ENCODE data around the gene SLC38A10.
A peak's percentile ranks its signal among the peaks of the same experiment; 100 is the strongest.

SLC38A10 gene
- total RNA-seq, result 91.7 reads per million, percentile 81 among the genes with 10 or more reads in this experiment

DNA sequence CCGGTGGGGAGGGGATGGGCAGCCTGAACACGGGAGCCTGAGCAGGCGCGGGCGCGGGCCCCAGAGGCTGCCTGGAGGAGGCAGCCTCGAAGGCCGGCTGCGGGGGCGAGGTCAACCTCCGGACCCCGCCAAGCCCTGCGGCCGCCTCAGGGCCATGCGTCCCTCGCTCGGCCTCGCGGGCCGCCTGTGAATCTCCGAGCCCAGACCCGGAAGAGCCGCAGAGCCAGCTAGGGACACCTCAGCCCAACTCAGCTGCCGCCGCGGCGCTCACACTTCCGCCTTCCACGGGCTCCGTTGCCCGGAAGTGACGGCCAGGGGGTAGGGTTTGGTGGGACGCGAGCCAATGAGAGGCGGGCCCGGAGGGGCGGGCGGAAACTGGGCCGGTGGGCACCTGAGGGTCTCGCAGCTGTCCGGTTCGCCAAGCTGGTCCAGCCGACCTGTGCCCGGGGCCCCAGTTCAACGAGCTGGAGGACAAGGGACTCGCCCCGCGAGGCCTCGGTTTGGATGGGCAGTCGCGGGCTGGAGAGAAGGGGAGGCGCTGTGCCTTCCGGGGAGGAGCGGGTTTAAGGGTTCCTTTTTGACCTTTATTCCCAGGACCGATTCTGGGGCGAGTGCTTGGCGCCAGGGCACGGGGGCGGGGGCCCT is at the start of gene SLC38A10:
TSS of gene SLC38A10 (minus strand) at position 277 of the 645 bp plus-strand sequence. CDS start 386 bp downstream, outside the sequence.
- DNase-seq, result peak; percentile 89

DNA sequence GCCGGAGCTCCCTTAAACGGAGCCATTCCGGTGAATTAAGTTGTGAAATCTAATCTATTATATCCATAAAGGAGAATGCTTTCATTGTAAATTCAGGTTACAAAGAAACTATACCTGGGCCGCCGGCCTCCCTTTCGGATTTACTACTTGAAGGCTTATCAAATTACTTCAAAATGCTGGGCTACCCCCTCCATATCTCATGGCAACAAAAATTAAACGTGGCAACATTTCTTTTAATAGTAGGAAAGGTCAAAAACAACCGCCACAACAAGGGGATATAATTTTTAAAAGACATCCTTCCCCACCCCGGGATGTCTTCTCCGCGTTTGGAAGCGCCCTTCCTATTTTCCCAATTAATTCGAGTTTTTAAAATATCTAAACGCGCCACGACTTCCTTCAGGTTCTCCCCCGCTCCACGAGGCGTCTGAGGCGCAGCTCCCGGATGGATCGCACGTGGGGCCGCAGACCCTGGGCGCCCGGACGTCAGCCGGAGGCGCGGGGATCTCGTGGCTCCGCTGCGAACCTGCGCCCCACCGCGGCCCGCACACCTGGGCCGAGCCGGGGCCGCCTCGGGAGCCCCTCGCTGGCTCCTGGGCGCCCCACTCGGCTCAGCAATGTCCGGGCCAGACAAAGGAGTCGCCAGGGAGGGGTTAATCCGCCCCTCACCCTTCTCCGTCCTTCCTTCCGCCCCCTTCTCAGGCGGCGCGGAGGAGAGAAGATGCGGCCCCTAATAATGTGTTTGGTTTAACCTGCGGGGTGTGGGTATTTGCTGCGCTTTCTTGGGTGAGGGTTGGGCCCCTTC is 47.4 kb upstream of the SLC38A10 start:
- DNase-seq, result no peak

GRCh38 chr17:81341516-81342268 is 46.6 kb upstream of the SLC38A10 start:
- no peak for DNase-seq

- no peak for DNase-seq
Measured at GRCh38 chr17:81340607-81341515, 45.8 kb upstream of the SLC38A10 start.

- DNase-seq, result no peak
Measured at GRCh38 chr17:81339534-81340296, 44.6 kb upstream of the SLC38A10 start.

DNA sequence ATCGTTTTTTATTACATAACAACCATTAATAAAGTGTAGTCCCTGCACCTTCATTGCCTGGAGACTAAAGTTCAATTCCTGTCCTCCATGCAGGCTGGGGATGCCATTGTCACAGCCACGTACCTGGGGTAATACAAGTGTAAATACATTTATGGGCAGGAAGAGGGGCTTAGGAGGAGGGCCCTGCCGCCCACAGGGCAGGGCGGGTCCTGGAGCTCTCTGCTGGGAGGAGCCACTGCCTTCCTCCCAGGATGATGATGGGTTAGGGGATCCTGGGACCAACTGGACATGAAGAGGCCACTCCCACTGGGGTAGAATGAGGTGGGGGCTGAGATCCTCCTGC is 44.1 kb upstream of the SLC38A10 start:
- DNase-seq, result no peak

DNA sequence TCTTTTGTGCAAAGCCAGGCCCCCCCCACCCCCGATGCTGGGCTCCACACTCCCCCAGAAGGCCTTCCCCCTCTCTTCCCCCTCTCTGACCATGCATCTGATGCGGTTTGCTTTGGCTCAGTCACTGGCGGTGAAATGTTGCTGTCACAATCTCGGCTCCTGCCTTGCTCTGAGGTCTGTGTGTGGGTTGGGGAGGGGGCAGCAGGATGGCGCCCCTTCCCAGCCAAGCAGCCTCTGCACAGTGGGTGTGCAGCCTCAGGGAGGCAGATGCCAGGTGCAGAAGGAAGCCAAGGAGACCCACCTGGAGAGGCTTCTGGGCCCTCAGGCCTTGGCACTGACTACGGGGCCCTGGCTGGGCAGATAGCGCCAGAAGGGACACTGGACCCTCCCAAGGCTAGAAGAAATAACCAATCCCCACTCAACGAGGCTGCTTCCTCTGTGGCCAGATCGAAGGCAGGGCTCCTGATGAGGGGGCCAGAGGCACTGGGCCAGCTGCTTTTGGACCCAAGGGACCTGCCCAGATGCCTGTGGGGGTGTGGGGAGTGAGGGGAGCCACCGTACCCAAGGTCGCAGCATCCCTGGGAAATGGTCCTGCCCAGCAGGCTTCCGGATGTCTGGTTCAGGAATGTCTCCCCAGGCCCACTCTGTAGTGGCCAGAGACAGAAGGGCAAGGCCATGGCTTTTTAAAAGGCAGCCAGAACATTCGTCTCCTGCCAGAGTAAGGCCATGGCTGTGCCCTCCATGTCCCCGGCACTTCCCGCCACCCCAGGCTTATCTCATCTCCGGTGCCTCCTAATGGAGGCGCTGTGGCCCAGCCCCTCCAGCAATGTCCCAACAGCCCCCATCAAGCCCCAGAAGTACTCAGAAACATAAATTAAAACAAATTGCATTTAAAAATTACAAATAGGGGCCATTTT is 43.4 kb upstream of the SLC38A10 start:
- no peak for DNase-seq

DNA sequence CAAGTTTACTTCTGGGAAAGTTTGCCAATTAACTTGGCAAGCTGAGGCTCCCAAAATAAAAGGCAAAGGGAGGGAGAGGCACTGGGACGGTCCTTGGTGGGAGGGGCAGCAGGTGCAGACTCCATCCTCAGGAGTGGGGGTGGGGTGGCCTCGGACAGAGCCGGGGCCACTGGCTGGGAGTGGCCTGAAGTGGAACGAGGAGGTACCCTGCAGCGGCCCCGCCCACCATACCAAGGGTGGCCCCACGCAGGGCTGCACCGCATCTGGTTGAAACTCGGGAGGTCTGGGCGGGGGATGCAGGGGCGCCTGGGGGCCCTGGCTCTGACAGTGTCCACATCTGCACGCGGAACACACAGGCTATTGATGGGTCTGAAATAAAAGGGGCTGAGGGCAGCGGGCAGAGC is 42.4 kb upstream of the SLC38A10 start:
- DNase-seq, result no peak

DNA sequence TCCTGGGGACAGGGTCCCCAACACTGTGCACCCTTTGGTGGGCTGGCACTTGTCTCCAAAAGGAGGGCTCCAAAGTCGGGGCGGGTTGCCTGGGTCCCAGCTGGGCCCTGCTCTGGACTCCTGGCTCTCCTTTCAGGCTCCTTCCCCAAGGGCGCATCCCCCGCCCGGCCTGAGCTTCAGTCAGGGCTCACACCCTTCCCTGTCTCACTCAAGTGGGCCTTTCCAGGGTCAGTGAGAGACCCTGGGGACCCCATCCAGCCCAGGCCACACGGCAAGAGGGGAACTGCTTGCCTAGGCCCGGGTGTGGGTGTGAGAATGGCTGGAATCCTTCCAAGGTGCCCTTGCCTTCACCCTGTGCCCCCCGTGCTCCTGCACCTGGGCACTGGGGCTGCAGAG is 41.8 kb upstream of the SLC38A10 start:
- DNase-seq, result no peak

GRCh38 chr17:81336296-81336929 is 41.3 kb upstream of the SLC38A10 start:
- no peak for DNase-seq

GRCh38 chr17:81335773-81336157 is 40.7 kb upstream of the SLC38A10 start:
- no peak for DNase-seq

- no peak for DNase-seq
Measured at GRCh38 chr17:81334987-81335772, 40.1 kb upstream of the SLC38A10 start.

GRCh38 chr17:81334391-81334901 is 39.3 kb upstream of the SLC38A10 start:
- DNase-seq, result no peak

DNA sequence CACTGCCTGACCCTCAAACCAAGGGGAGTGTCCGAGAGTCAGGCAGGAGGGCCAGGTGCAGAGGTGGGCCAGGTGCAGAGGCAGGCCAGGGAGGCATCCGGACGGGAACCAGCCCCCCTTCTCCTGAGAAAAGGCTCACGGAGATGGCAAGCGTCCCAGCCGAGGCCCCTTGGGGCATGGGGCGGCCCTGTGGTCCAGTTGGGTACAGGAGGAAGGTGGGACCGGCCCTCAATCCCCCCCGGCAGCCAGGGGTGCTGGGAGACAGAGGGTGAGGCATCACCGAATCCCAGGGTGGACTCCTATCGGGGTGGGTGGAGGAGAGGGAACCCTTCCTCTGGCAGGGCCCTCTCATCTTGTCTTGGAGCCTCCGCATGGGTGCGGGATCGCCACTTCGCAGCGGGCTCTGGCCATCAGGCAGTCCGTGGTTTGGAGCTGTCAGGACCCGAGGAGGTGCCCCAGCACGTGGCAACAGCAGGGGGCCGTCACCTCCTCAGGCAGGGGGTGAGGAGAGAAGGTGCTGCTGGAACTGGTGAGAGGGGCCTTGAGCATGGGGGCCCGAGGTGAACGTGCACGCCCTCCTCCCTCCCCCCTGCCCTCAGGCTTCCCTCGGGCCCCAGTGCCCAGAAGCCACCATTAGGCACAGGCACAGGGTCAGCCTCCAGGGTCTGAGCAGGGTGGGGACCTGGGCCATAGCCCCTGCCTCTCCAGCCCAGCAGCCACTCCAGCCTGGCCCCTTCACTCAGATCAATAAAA is 38.7 kb upstream of the SLC38A10 start:
- no peak for DNase-seq

DNA sequence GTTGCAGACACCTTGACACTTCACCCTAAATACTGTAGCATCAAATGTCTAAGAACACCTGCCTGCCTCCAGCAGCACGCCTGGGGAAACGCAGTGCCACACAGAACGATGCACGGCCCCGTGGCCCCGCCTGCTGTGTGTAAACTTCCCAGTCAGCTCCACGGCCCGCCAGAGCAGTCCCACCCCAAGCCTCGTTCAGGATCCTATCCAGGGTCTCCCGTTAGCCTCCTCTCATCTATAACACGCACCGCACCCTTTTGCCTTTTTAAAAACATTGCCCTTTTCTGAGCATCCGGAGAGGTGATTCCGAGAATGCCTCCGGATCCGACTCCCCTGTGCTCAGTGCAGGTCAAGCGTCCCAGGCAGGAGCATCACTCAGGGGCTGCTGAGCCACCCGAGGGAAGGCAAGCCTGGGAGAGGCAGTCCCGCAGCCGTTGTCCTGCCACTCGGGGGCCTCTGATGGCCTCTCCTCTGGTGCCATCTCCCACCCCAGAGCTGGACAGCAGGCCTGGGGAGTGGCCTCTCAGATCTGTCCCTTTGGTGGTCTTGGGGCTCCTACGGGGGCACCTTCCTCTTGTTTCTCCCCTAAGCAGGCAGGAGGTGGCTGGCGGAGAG is 37.9 kb upstream of the SLC38A10 start:
- no peak for DNase-seq

GRCh38 chr17:81332118-81332834 is 37.2 kb upstream of the SLC38A10 start:
- DNase-seq, result no peak

DNA sequence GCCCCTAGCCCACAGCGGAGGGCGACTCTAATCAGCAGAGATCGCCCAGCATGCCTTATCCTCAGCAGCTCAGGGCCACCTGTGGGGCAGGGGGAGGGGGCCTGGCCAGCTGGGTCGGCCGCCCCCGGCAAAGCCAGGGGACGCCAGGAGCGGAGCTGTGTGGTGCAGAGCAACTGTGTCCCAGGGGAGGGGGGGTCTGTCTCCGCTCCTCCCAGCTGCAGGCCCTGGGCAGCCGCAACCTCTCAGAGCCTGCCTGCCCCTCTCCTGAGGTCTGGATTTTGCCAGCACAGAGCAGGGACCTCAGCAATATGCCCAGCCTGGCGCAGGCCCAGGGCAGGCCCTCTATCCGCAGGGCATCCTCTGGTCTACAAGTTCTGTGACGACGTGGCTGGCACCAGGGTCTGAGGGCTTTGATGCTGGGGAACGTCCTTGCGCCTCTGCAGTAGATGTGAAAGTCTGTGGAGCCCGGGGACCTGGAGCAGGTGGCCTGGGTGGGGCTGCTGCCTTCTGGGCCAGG is 36.5 kb upstream of the SLC38A10 start:
- no peak for DNase-seq

Data from effector CD4-positive, alpha-beta T cell (primary cell).